Measurements from ENCODE around the gene LSM10. TPM values are rescaled to one million over a fixed set of nuclear protein-coding genes. Genes with fewer than 3 reads are reported as not detected.

The LSM10 gene
- total RNA-seq, 1 donor from 2014 or later, result 62.7 TPM

Other genes with a start within 250 kb of the LSM10 start
- 45.3 and 48.5 TPM in 2 replicates for gene TRAPPC3, start 248.4 kb downstream of the LSM10 start, total RNA-seq
- 56.5 and 59.9 TPM in 2 replicates for gene MAP7D1, start 241.7 kb downstream of the LSM10 start, total RNA-seq
- 142 and 145 TPM in 2 replicates for gene THRAP3, start 173.5 kb downstream of the LSM10 start, total RNA-seq
- gene SH3D21, start 91.5 kb downstream of the LSM10 start, total RNA-seq, result 9.9 and 11.5 TPM in 2 replicates
- 1.2 and 1.3 TPM in 2 replicates for gene EVA1B, start 74.3 kb downstream of the LSM10 start, total RNA-seq
- gene STK40, start 12.0 kb downstream of the LSM10 start, total RNA-seq, result 62.7 and 63.7 TPM in 2 replicates
- 1.2 and 1.8 TPM in 2 replicates for gene OSCP1, start 52.5 kb upstream of the LSM10 start, total RNA-seq
- 63.5 and 67.0 TPM in 2 replicates for gene MRPS15, start 66.5 kb upstream of the LSM10 start, total RNA-seq
- 0.12 TPM in 1 of 2 replicates, not detected in the other for gene CSF3R, start 85.0 kb upstream of the LSM10 start, total RNA-seq

Measured in activated B cell treated with CpG ODN at 0.5 μM for 24 hours (primary cell).